ENCODE measurements around the gene SLC38A10.
A peak's percentile ranks its signal among the peaks of the same experiment; 100 is the strongest.

The SLC38A10 gene

GRCh38 chr17:81223762-81224130 is 71.4 kb downstream of the SLC38A10 start:
- DNase-seq = no peak
- no peaks in the 10 kb centered on the region for H3K27me3 ChIP-seq (ENCODE audit: insufficient read depth, low read depth, severe bottlenecking)
- no peak for TF ChIP-seq CTCF (IDR thresholded peaks at IDR 0.05; ENCODE audit: low read depth, low read length)
- H3K9me3 ChIP-seq (ENCODE audit: severe bottlenecking) = peaks cover 5% of the 10 kb centered on the region
- no peak overlapping the region for H3K27ac ChIP-seq
- H3K36me3 ChIP-seq = peaks cover 28% of the 10 kb centered on the region
- H3K4me3 ChIP-seq (ENCODE audit: low read depth, low read length) = no peak overlapping the region

GRCh38 chr17:81222906-81223761 is 72.0 kb downstream of the SLC38A10 start, which contains the start of gene CEP131:
CEP131 (minus strand) TSS chr17:81222965; CDS start chr17:81220056, 2,909 bp downstream.
- H3K27me3 ChIP-seq (ENCODE audit: insufficient read depth, low read depth, severe bottlenecking) = no peaks in the 10 kb centered on the region
- H3K9me3 ChIP-seq (ENCODE audit: severe bottlenecking) = peaks cover 5% of the 10 kb centered on the region
- peak within 1 kb of the TSS; percentile 76 for H3K27ac ChIP-seq
- peaks cover 32% of the 10 kb centered on the region for H3K36me3 ChIP-seq
- peak within 1 kb of the TSS; percentile 94 for H3K4me3 ChIP-seq (ENCODE audit: low read depth, low read length)
- peak; percentile 100 for DNase-seq
- TF ChIP-seq CTCF (IDR thresholded peaks at IDR 0.05; ENCODE audit: low read depth, low read length) = no peak

- Histone ChIP-seq H3K4me3 (ENCODE audit: low read depth, low read length) (peak overlapping the region; percentile 94), H3K9me3 (ENCODE audit: severe bottlenecking) (peaks cover 5% of the 10 kb centered on the region), H3K27ac (peak overlapping the region; percentile 76), H3K27me3 (ENCODE audit: insufficient read depth, low read depth, severe bottlenecking) (no peaks in the 10 kb centered on the region), H3K36me3 (peaks cover 38% of the 10 kb centered on the region)
- no peak for TF ChIP-seq CTCF (IDR thresholded peaks at IDR 0.05; ENCODE audit: low read depth, low read length)
- DNase-seq = no peak
These were observed 72.5 kb downstream of the SLC38A10 start for GRCh38 chr17:81222620-81222905.

- no peak for TF ChIP-seq CTCF (IDR thresholded peaks at IDR 0.05; ENCODE audit: low read depth, low read length)
- DNase-seq = no peak
- Histone ChIP-seq H3K36me3 (peaks cover 43% of the 10 kb centered on the region), H3K4me3 (ENCODE audit: low read depth, low read length) (peak overlapping the region; percentile 94), H3K9me3 (ENCODE audit: severe bottlenecking) (peaks cover 4% of the 10 kb centered on the region), H3K27me3 (ENCODE audit: insufficient read depth, low read depth, severe bottlenecking) (no peaks in the 10 kb centered on the region), H3K27ac (peak overlapping the region; percentile 76)
These were observed 73.1 kb downstream of the SLC38A10 start for GRCh38 chr17:81221842-81222619.

- Histone ChIP-seq H3K27ac (no peak overlapping the region), H3K27me3 (ENCODE audit: insufficient read depth, low read depth, severe bottlenecking) (no peaks in the 10 kb centered on the region), H3K4me3 (ENCODE audit: low read depth, low read length) (peak overlapping the region; percentile 94), H3K9me3 (ENCODE audit: severe bottlenecking) (peaks cover 3% of the 10 kb centered on the region), H3K36me3 (peaks cover 49% of the 10 kb centered on the region)
- no peak for TF ChIP-seq CTCF (IDR thresholded peaks at IDR 0.05; ENCODE audit: low read depth, low read length)
- no peak for DNase-seq
These were observed 73.7 kb downstream of the SLC38A10 start for GRCh38 chr17:81221371-81221841.

All from WERI-Rb-1 (cell line).